ENCODE results near the gene KRTAP10-6.

DNA sequence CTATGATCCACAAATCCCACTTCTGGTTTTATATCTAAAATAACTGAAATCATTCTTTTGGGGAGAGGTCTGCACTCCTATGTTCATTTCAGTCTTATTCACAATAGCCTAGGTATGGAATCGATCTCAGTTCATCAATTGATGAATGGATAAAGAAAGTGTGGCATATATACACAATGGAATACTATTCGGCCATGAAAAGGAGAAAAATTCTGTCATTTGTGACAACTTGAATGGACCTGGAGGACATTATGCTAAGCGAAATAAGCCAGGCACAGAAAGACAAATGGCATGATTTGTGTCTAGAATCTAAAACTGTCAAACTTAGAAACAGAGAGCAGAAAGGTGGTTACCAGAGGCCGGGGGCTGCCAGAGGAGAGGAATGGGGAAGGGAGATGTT is 14.2 kb upstream of the KRTAP10-6 start:
- TF ChIP-seq, protein P1, sequence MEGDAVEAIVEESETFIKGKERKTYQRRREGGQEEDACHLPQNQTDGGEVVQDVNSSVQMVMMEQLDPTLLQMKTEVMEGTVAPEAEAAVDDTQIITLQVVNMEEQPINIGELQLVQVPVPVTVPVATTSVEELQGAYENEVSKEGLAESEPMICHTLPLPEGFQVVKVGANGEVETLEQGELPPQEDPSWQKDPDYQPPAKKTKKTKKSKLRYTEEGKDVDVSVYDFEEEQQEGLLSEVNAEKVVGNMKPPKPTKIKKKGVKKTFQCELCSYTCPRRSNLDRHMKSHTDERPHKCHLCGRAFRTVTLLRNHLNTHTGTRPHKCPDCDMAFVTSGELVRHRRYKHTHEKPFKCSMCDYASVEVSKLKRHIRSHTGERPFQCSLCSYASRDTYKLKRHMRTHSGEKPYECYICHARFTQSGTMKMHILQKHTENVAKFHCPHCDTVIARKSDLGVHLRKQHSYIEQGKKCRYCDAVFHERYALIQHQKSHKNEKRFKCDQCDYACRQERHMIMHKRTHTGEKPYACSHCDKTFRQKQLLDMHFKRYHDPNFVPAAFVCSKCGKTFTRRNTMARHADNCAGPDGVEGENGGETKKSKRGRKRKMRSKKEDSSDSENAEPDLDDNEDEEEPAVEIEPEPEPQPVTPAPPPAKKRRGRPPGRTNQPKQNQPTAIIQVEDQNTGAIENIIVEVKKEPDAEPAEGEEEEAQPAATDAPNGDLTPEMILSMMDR (IDR thresholded peaks at IDR 0.05 in 8 of 11, conservative IDR thresholded peaks at IDR 0.05 in 3 of 11): no peak
- no peak for TF ChIP-seq POLR2A (IDR thresholded peaks at IDR 0.05)
